Sigmoid colon (tissue), 7 donors: ENCODE measurements around the gene CCDC187. TPM values are rescaled to one million over a fixed set of nuclear protein-coding genes. Genes with fewer than 3 reads are reported as not detected.

Experiments used
- DNase-seq: peaks from one replicate; pipeline ENCODE4 v3.0.0-alpha.2; 2019
- H3K27ac ChIP-seq, 4 donors: fragments of 200-600 bp; sonication (generic); one replicate each; pipeline ENCODE4 v1.5.1; 2016 to 2019; ENCODE audit warnings: mild to moderate bottlenecking in 1 of 4
- H3K27me3 ChIP-seq, 3 donors: fragments of 200-600 bp; sonication (generic); one replicate each; pipeline ENCODE4 v1.5.1; 2019; ENCODE audit warnings: mild to moderate bottlenecking in 1 of 3
- H3K36me3 ChIP-seq, 4 donors: fragments of 200-600 bp; sonication (generic); one replicate each; pipeline ENCODE4 v1.5.1; 2016 to 2019
- H3K4me1 ChIP-seq, 4 donors: fragments of 200-600 bp; sonication (generic); one replicate each; pipeline ENCODE4 v1.5.1; 2017 to 2019
- H3K4me3 ChIP-seq, 4 donors: fragments of 200-600 bp; sonication (generic); one replicate each; pipeline ENCODE4 v1.5.1; 2017 to 2019; ENCODE audit warnings: mild to moderate bottlenecking in 2 of 4, moderate library complexity in 1 of 4
- H3K9me3 ChIP-seq, 4 donors: fragments of 200-600 bp in 3 of 4; sonication (generic) in 3 of 4; one replicate each; pipeline versions ENCODE4 v1.5.1 to v1.6.1; 2013 to 2019
- CTCF ChIP-seq, 4 experiments: fragments of 450-650 bp in 3 of 4; fragments of 200-600 bp in 1 of 4; IDR thresholded peaks; one replicate each; pipeline ENCODE4 v1.5.1; 2016 to 2019; ENCODE audit warnings: antibody characterized with exemption in 4 of 4, mild to moderate bottlenecking in 3 of 4, moderate library complexity in 2 of 4
- EP300 ChIP-seq, 4 donors: sonication (generic); formaldehyde crosslinking; IDR thresholded peaks; one replicate each; pipeline ENCODE4 v1.6.1; 2017; ENCODE audit warnings: antibody characterized with exemption in 4 of 4
- POLR2A ChIP-seq, 2 donors: fragments of 450-650 bp; IDR thresholded peaks; one replicate each; pipeline ENCODE4 v1.6.1; 2016; ENCODE audit warnings: antibody characterized with exemption in 2 of 2, mild to moderate bottlenecking in 2 of 2, moderate library complexity in 2 of 2
- POLR2AphosphoS5 ChIP-seq, 4 donors: sonication (generic); formaldehyde crosslinking; IDR thresholded peaks; one replicate each; pipeline ENCODE4 v1.6.1; 2017; ENCODE audit warnings: antibody characterized with exemption in 4 of 4
- WGBS, 2 donors: extraction: QIAGEN DNeasy Blood & Tissue Kit; methylation state at CpG; one replicate each; pipeline ENCODE4 v1.1.7; 2013; 5-methylcytosine and 5-hydroxymethylcytosine counted together
- intact Hi-C: fragments of 100-400 bp; cut with DNase I; formaldehyde crosslinking; loops from one replicate; pipeline ENCODE4 v1.15.1; 2023
- polyA plus RNA-seq, 3 donors: library from polyadenylated mRNA; stranded (reverse); fragments of 200-250 nt; gene quantifications; one replicate each; pipeline ENCODE4 v1.2.3, GENCODE V29; 2013
- total RNA-seq, 4 donors: library from RNA; depleted of rRNA; stranded (reverse); fragments of >200 nt; gene quantifications; one replicate each; pipeline ENCODE4 v1.1.0, GENCODE V29; 2016
- donor health status: healthy with polysubstance abuse.
- donor health status: Bipolar disorder and iron deficiency.
- donor health status: healthy.

CCDC187 gene
- total and polyA plus RNA-seq, 7 donors: 0.32 TPM; not detected in 6

- Histone ChIP-seq H3K27ac (no peak overlapping the region), H3K36me3 (peaks cover 0 to 23% (median 3%) of the 10 kb centered on the region in 4 donors), H3K9me3 (no peaks in the 10 kb centered on the region), H3K27me3 (no peaks in the 10 kb centered on the region), H3K4me3 (no peak overlapping the region), H3K4me1 (no peaks in the 10 kb centered on the region)
- intact Hi-C loops: no loop called here
- no peak for TF ChIP-seq POLR2A (IDR thresholded peaks at IDR 0.05)
- no peak for TF ChIP-seq EP300 (IDR thresholded peaks at IDR 0.05)
- TF ChIP-seq POLR2AphosphoS5 (IDR thresholded peaks at IDR 0.05): no peak
- TF ChIP-seq CTCF (IDR thresholded peaks at IDR 0.05): no peak
- no peak for DNase-seq
- 70 to 84% methylated on average over 15 of the region's 15 CpGs for WGBS, 2 donors
These were observed 70.5 kb downstream of the CCDC187 start for GRCh38 chr9:136233411-136233810.

GRCh38 chr9:136232969-136233368 lies 70.9 kb downstream of the CCDC187 start:
- intact Hi-C loops: no loop called here
- no peak for DNase-seq
- Histone ChIP-seq H3K36me3 (peaks cover 0 to 23% (median 3%) of the 10 kb centered on the region in 4 donors), H3K27me3 (no peaks in the 10 kb centered on the region), H3K4me3 (no peak overlapping the region), H3K4me1 (no peaks in the 10 kb centered on the region), H3K9me3 (no peaks in the 10 kb centered on the region), H3K27ac (no peak overlapping the region)
- TF ChIP-seq POLR2AphosphoS5 (IDR thresholded peaks at IDR 0.05) (no peak), POLR2A (IDR thresholded peaks at IDR 0.05) (no peak), CTCF (IDR thresholded peaks at IDR 0.05) (no peak), EP300 (IDR thresholded peaks at IDR 0.05) (no peak)
- WGBS, 2 donors: 74 to 77% methylated on average over 10 of the region's 10 CpGs

- no peak for DNase-seq
- H3K36me3 ChIP-seq: peaks cover 0 to 16% (median under 1%) of the 10 kb centered on the region in 4 donors
- H3K9me3 ChIP-seq: no peaks in the 10 kb centered on the region
- no peaks in the 10 kb centered on the region for H3K27me3 ChIP-seq
- no peak overlapping the region for H3K4me3 ChIP-seq
- WGBS, 2 donors: 71 to 89% methylated on average over 31 of the region's 31 CpGs
- H3K27ac ChIP-seq: no peak overlapping the region
- TF ChIP-seq POLR2AphosphoS5 (IDR thresholded peaks at IDR 0.05): no peak
- TF ChIP-seq POLR2A (IDR thresholded peaks at IDR 0.05): no peak
- no peak for TF ChIP-seq CTCF (IDR thresholded peaks at IDR 0.05)
- no peak for TF ChIP-seq EP300 (IDR thresholded peaks at IDR 0.05)
- no peaks in the 10 kb centered on the region for H3K4me1 ChIP-seq
- intact Hi-C loops: no loop called here
These were observed 72.2 kb downstream of the CCDC187 start for GRCh38 chr9:136231478-136232297.

- no peak overlapping the region for H3K27ac ChIP-seq
- intact Hi-C loops: no loop called here
- H3K27me3 ChIP-seq: no peaks in the 10 kb centered on the region
- no peak overlapping the region for H3K4me3 ChIP-seq
- H3K4me1 ChIP-seq: no peaks in the 10 kb centered on the region
- H3K36me3 ChIP-seq: peaks cover 0 to 7% (median 0%) of the 10 kb centered on the region in 4 donors
- 91 to 94% methylated on average over 9 of the region's 9 CpGs for WGBS, 2 donors
- DNase-seq: no peak
- TF ChIP-seq POLR2AphosphoS5 (IDR thresholded peaks at IDR 0.05) (no peak), POLR2A (IDR thresholded peaks at IDR 0.05) (no peak), EP300 (IDR thresholded peaks at IDR 0.05) (no peak), CTCF (IDR thresholded peaks at IDR 0.05) (no peak)
- H3K9me3 ChIP-seq: no peaks in the 10 kb centered on the region
These were observed 73.1 kb downstream of the CCDC187 start for GRCh38 chr9:136230773-136231172.
